Middle frontal gyrus (tissue), 1 donor: Measurements from ENCODE around the gene STRIP1.

Source experiments
- DNase-seq: peaks from one replicate; pipeline ENCODE4 v3.0.0-alpha.2; 2015; ENCODE audit warnings: low spot score; ENCODE audit errors: extremely low spot score

The STRIP1 gene

DNA sequence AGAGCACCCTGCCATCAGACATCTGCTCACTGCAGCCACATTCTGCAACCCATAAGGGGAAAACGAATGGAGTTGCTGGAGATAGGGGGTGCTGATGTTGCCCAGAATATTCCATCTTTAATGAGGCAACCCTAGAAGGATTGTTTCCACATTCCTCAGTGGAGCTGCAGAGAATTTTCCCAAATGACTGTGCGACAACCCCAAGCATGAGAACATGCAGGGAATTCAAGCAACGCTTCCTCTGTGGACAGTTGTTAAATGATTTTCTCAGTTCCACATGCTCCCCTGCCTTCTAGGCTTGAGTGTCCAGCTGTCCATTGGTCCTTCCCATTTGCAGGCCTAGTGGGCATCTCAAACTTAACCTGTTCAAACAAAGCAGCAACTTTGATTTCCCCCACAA, 57.4 kb downstream of the STRIP1 start:
- no peak for DNase-seq

- no peak for DNase-seq
Observed at GRCh38 chr1:110092991-110093390, 58.6 kb downstream of the STRIP1 start.

- DNase-seq = no peak
Observed at GRCh38 chr1:110094931-110095654, 60.7 kb downstream of the STRIP1 start.

- no peak for DNase-seq
Observed at GRCh38 chr1:110097507-110098221, 63.2 kb downstream of the STRIP1 start.

- no peak for DNase-seq
Observed at GRCh38 chr1:110098222-110099026, 64.0 kb downstream of the STRIP1 start.

- no peak for DNase-seq
Observed at GRCh38 chr1:110100335-110100734, 65.9 kb downstream of the STRIP1 start.

- no peak for DNase-seq
Observed at GRCh38 chr1:110102081-110102480, 67.7 kb downstream of the STRIP1 start.
